ENCODE data around the gene DUOXA1. TPM values are rescaled to one million over a fixed set of nuclear protein-coding genes. Genes with fewer than 3 reads are reported as not detected.
A peak's percentile ranks its signal among the peaks of the same experiment; 100 is the strongest.
"Not testable (repeated sequence)": the region's sequence is repeated elsewhere in the genome, so short reads cannot be mapped to it uniquely, and the experiment has no call there.

DUOXA1 gene
- total RNA-seq, 1 donor from 2014 or later: not detected

GRCh38 chr15:45140557-45141250, 11.0 kb upstream of the DUOXA1 start:
- no peak for TF ChIP-seq CTCF (IDR thresholded peaks at IDR 0.05; ENCODE audit: partially characterized antibody, unreplicated experiment)
- Mint-ChIP-seq H3K9me3 (ENCODE audit: unreplicated experiment) (no peaks in the 10 kb centered on the region), H3K4me3 (ENCODE audit: unreplicated experiment) (no peak overlapping the region), H3K4me1 (ENCODE audit: low read depth, unreplicated experiment) (no peaks in the 10 kb centered on the region), H3K27me3 (ENCODE audit: unreplicated experiment) (peaks cover 16% of the 10 kb centered on the region), H3K36me3 (ENCODE audit: unreplicated experiment) (no peaks in the 10 kb centered on the region), H3K27ac (ENCODE audit: unreplicated experiment) (no peak overlapping the region)
- no peak for DNase-seq

GRCh38 chr15:45139770-45140169, 10.1 kb upstream of the DUOXA1 start:
- Mint-ChIP-seq H3K4me1 (ENCODE audit: low read depth, unreplicated experiment) (no peaks in the 10 kb centered on the region), H3K27ac (ENCODE audit: unreplicated experiment) (no peak overlapping the region), H3K27me3 (ENCODE audit: unreplicated experiment) (peaks cover 18% of the 10 kb centered on the region), H3K36me3 (ENCODE audit: unreplicated experiment) (no peaks in the 10 kb centered on the region), H3K4me3 (ENCODE audit: unreplicated experiment) (no peak overlapping the region), H3K9me3 (ENCODE audit: unreplicated experiment) (no peaks in the 10 kb centered on the region)
- DNase-seq: no peak
- no peak for TF ChIP-seq CTCF (IDR thresholded peaks at IDR 0.05; ENCODE audit: partially characterized antibody, unreplicated experiment)

- Mint-ChIP-seq H3K27ac (ENCODE audit: unreplicated experiment) (no peak overlapping the region), H3K36me3 (ENCODE audit: unreplicated experiment) (no peaks in the 10 kb centered on the region), H3K27me3 (ENCODE audit: unreplicated experiment) (peaks cover 18% of the 10 kb centered on the region), H3K4me1 (ENCODE audit: low read depth, unreplicated experiment) (peaks cover 2% of the 10 kb centered on the region), H3K9me3 (ENCODE audit: unreplicated experiment) (peaks cover 2% of the 10 kb centered on the region), H3K4me3 (ENCODE audit: unreplicated experiment) (no peak overlapping the region)
- DNase-seq: no peak
- no peak for TF ChIP-seq CTCF (IDR thresholded peaks at IDR 0.05; ENCODE audit: partially characterized antibody, unreplicated experiment)
These were observed 9.4 kb upstream of the DUOXA1 start for GRCh38 chr15:45138814-45139765.

- no peaks in the 10 kb centered on the region for H3K36me3 Mint-ChIP-seq (ENCODE audit: unreplicated experiment)
- no peak for TF ChIP-seq CTCF (IDR thresholded peaks at IDR 0.05; ENCODE audit: partially characterized antibody, unreplicated experiment)
- no peak for DNase-seq
- H3K27ac Mint-ChIP-seq (ENCODE audit: unreplicated experiment): no peak overlapping the region
- no peak overlapping the region for H3K4me3 Mint-ChIP-seq (ENCODE audit: unreplicated experiment)
- peaks cover 2% of the 10 kb centered on the region for H3K4me1 Mint-ChIP-seq (ENCODE audit: low read depth, unreplicated experiment)
- peaks cover 3% of the 10 kb centered on the region for H3K9me3 Mint-ChIP-seq (ENCODE audit: unreplicated experiment)
- H3K27me3 Mint-ChIP-seq (ENCODE audit: unreplicated experiment): peaks cover 25% of the 10 kb centered on the region
These were observed 8.0 kb upstream of the DUOXA1 start for GRCh38 chr15:45137703-45138102.

GRCh38 chr15:45136378-45136764, 6.7 kb upstream of the DUOXA1 start:
- peak overlapping the region; percentile 30 for H3K4me3 Mint-ChIP-seq (ENCODE audit: unreplicated experiment)
- peaks cover 2% of the 10 kb centered on the region for H3K4me1 Mint-ChIP-seq (ENCODE audit: low read depth, unreplicated experiment)
- H3K36me3 Mint-ChIP-seq (ENCODE audit: unreplicated experiment): no peaks in the 10 kb centered on the region
- no peak for TF ChIP-seq CTCF (IDR thresholded peaks at IDR 0.05; ENCODE audit: partially characterized antibody, unreplicated experiment)
- peak; percentile 54 for DNase-seq
- H3K27ac Mint-ChIP-seq (ENCODE audit: unreplicated experiment): no peak overlapping the region
- peaks cover 5% of the 10 kb centered on the region for H3K9me3 Mint-ChIP-seq (ENCODE audit: unreplicated experiment)
- peaks cover 30% of the 10 kb centered on the region for H3K27me3 Mint-ChIP-seq (ENCODE audit: unreplicated experiment)

- not testable (repeated sequence) for H3K9me3 Mint-ChIP-seq (ENCODE audit: unreplicated experiment); DNase-seq; H3K4me3 Mint-ChIP-seq (ENCODE audit: unreplicated experiment); H3K36me3 Mint-ChIP-seq (ENCODE audit: unreplicated experiment); H3K4me1 Mint-ChIP-seq (ENCODE audit: low read depth, unreplicated experiment); H3K27ac Mint-ChIP-seq (ENCODE audit: unreplicated experiment)
- peaks cover 30% of the 10 kb centered on the region for H3K27me3 Mint-ChIP-seq (ENCODE audit: unreplicated experiment)
These were observed 6.2 kb upstream of the DUOXA1 start for GRCh38 chr15:45135705-45136377.
